Measurements from ENCODE around the gene HACD2. TPM values are rescaled to one million over a fixed set of nuclear protein-coding genes. Genes with fewer than 3 reads are reported as not detected.
"Not testable (repeated sequence)": the region's sequence is repeated elsewhere in the genome, so short reads cannot be mapped to it uniquely, and the experiment has no call there.

The HACD2 gene
- polyA plus RNA-seq, 1 donor, result 53.6 TPM

DNA sequence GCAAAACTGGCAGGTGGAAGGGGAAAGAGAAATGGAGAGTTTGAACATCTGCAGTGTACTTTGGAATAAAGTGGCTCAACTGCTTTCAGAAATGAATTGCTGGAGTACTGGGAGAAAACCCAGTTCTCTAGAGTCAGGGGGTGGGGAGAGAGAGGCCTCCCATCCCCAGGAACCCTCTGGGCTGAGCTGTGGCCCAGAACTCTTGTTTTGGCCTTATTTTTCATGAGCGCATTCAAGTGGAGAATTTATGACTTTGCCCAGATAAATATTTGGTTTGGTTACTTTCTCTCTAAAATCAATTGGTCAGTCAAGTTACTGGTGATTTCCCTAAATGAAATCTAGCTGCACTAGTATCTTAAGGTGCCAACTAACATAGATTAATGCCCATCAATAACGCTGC is 28.7 kb upstream of the HACD2 start:
- DNase-seq, result no peak

GRCh38 chr3:123611674-123612073 is 26.8 kb upstream of the HACD2 start:
- DNase-seq, result not testable (repeated sequence)

DNA sequence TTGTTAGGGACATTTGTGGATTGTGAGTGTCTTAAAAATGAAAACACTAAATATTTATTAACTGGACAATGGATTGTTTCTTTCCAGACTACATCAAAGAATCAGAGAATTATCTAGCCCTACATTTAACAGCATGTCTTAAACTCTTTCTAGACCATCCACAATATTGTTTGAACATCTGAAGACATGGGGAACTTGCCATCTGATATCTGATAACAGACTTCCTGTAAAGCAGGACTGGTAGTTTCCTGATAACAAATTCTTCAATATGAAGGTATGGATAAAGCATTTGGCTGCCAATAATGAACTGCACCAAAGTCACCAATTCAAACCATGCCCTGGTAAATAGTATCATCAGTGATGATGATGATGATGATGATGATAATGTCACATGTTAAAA is 26.2 kb upstream of the HACD2 start:
- no peak for DNase-seq

GRCh38 chr3:123610331-123610730 is 25.5 kb upstream of the HACD2 start:
- no peak for DNase-seq

GRCh38 chr3:123609063-123609462 is 24.2 kb upstream of the HACD2 start:
- DNase-seq, result no peak

DNA sequence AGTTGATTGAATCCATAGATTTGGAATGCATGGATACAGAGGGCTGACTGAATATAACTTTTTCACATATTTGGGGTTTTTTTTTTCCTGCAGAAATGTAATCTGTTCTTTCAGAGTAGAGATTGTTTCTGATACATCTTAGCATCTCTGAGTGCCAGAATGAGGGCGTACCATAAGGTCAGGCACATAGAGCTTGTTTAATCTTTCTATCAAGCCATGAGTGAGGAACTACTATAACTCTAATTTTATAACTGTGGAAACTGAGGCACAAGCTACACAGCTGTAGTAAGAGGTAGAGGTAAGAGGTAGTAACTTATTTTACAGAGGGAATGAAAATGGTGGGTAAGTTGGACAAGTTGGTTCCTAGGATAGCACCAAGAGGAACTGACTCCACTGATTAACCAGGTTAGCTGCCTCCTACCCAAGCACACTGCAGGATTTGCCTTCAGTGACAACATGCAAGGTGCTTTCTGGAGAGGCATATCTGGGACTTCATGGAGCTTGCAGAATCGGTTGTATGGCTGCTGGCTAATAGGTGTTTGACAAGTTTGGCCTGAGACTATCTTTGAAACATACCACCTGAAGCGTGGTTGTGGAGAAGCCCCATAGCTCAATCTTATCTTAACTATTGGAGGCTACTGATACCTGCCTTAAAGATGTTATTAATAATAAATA is 23.5 kb upstream of the HACD2 start:
- DNase-seq, result no peak

DNA sequence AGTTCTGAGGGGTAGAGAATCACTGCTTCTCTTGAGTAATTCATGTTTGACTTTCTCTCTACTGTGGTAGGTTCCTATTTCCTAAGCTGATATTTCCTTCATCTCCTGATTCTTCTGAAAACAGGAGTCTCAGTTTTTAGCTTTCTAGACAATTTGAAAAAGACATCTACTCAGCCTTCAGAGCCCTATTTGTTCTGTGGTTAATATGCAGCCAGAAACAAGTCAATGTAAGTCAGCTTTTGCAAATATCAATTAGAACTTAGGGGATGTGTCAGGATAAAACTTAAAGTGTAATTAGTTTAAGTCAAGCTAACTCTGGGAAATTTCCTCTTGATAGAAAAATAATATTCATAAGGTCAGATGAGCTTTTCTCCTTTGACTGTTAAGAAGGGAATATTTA is 21.7 kb upstream of the HACD2 start:
- DNase-seq, result no peak

- DNase-seq, result no peak
Measured at GRCh38 chr3:123605789-123606234, 21.0 kb upstream of the HACD2 start.

GRCh38 chr3:123603153-123603552 is 18.3 kb upstream of the HACD2 start:
- not testable (repeated sequence) for DNase-seq

- no peak for DNase-seq
Measured at GRCh38 chr3:123602325-123602724, 17.5 kb upstream of the HACD2 start.

DNA sequence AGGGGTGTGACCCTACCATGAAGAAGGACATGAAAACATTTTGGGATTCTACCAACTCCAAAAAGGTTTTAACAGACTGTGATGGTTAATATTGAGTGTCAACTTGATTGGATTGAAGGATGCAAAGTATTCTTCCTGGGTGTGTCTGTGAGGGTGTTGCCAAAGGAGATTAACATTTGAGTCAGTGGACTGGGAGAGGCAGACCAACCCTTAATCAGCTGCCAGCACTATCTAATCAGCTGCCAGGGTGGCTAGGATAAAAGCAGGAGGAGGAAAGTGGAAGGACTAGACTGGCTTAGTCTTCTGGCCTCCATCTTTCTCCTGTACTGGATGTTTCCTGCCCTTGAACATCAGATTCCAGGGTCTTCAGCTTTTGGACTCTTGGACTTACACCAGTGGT is 16.0 kb upstream of the HACD2 start:
- DNase-seq, result not testable (repeated sequence)

- DNase-seq, result no peak
Measured at GRCh38 chr3:123597561-123597960, 12.7 kb upstream of the HACD2 start.

- DNase-seq, result no peak
Measured at GRCh38 chr3:123595396-123596180, 10.7 kb upstream of the HACD2 start.

- DNase-seq, result no peak
Measured at GRCh38 chr3:123593381-123593780, 8.5 kb upstream of the HACD2 start.

GRCh38 chr3:123590685-123591450 is 6.0 kb upstream of the HACD2 start:
- DNase-seq, result no peak

- no peak for DNase-seq
Measured at GRCh38 chr3:123587401-123587800, 2.5 kb upstream of the HACD2 start.

- no peak for DNase-seq
Measured at GRCh38 chr3:123586968-123587367, 2.1 kb upstream of the HACD2 start.

DNA sequence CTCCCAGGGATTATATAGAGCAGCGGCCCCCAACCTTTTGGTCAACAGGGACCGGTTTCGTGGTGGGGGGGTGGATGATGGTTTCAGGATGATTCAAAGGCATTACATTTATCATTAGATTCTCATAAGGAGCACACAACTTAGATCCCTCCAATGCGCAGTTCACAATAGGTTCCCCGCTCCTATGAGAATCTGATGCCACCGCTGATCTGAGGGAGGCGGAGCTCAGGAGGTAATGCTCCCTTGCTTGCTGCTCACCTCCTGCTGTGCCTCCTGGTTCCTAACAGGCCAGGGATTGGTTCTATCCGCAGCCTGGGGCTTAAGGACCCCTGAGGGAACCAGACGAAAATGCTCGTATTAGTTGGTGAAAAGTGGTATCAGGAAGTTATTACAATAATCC is 1.3 kb upstream of the HACD2 start:
- DNase-seq, result peak; percentile 37

GRCh38 chr3:123584284-123584987 is 417 bp downstream of the HACD2 start:
- DNase-seq, result peak; percentile 44

GRCh38 chr3:123583561-123583960 is 1.3 kb downstream of the HACD2 start:
- DNase-seq, result no peak

GRCh38 chr3:123582315-123582714 is 2.5 kb downstream of the HACD2 start:
- no peak for DNase-seq

- DNase-seq, result no peak
Measured at GRCh38 chr3:123576122-123576521, 8.7 kb downstream of the HACD2 start.
